NCI-H2107 treated with DMSO at 0.1 percent for 48 hours (cell line): Measurements from ENCODE around the gene WWOX.

Source experiments
- DNase-seq: peaks from one replicate; lab custom pipeline; 2025; ENCODE audit not compliant: unreplicated experiment; lab: John Stamatoyannopoulos, UW

The WWOX gene

GRCh38 chr16:79069633-79070032, 970.2 kb downstream of the WWOX start:
- no peak for DNase-seq

- DNase-seq = peak; percentile 54
Measured at GRCh38 chr16:79071424-79071823, 972.0 kb downstream of the WWOX start.

- DNase-seq = no peak
Measured at GRCh38 chr16:79072517-79072916, 973.1 kb downstream of the WWOX start.

GRCh38 chr16:79073566-79073965, 974.1 kb downstream of the WWOX start:
- no peak for DNase-seq

- no peak for DNase-seq
Measured at GRCh38 chr16:79074541-79074940, 975.1 kb downstream of the WWOX start.

GRCh38 chr16:79074951-79075350, 975.5 kb downstream of the WWOX start:
- no peak for DNase-seq

GRCh38 chr16:79076047-79076767, 976.8 kb downstream of the WWOX start:
- DNase-seq = no peak

- DNase-seq = peak; percentile 15
Measured at GRCh38 chr16:79077346-79077745, 977.9 kb downstream of the WWOX start.

GRCh38 chr16:79079656-79080420, 980.4 kb downstream of the WWOX start:
- no peak for DNase-seq

GRCh38 chr16:79081297-79082066, 982.0 kb downstream of the WWOX start:
- no peak for DNase-seq

GRCh38 chr16:79082970-79083369, 983.5 kb downstream of the WWOX start:
- no peak for DNase-seq

- no peak for DNase-seq
Measured at GRCh38 chr16:79083508-79084299, 984.2 kb downstream of the WWOX start.

GRCh38 chr16:79088971-79089370, 989.5 kb downstream of the WWOX start:
- no peak for DNase-seq

- no peak for DNase-seq
Measured at GRCh38 chr16:79089735-79090284, 990.4 kb downstream of the WWOX start.

GRCh38 chr16:79090966-79091365, 991.5 kb downstream of the WWOX start:
- DNase-seq = no peak

- DNase-seq = no peak
Measured at GRCh38 chr16:79092846-79093245, 993.4 kb downstream of the WWOX start.

- no peak for DNase-seq
Measured at GRCh38 chr16:79093554-79093967, 994.1 kb downstream of the WWOX start.

GRCh38 chr16:79096246-79096645, 996.8 kb downstream of the WWOX start:
- no peak for DNase-seq

- no peak for DNase-seq
Measured at GRCh38 chr16:79097166-79097565, 997.7 kb downstream of the WWOX start.

GRCh38 chr16:79097771-79098170, 998.3 kb downstream of the WWOX start:
- no peak for DNase-seq

GRCh38 chr16:79098907-79099306, 999.5 kb downstream of the WWOX start:
- no peak for DNase-seq
